Measurements from ENCODE around the gene PRKN. TPM values are rescaled to one million over a fixed set of nuclear protein-coding genes. Genes with fewer than 3 reads are reported as not detected.

Gene PRKN
- 1.1 and 3.1 TPM in 2 replicates for total RNA-seq

DNA sequence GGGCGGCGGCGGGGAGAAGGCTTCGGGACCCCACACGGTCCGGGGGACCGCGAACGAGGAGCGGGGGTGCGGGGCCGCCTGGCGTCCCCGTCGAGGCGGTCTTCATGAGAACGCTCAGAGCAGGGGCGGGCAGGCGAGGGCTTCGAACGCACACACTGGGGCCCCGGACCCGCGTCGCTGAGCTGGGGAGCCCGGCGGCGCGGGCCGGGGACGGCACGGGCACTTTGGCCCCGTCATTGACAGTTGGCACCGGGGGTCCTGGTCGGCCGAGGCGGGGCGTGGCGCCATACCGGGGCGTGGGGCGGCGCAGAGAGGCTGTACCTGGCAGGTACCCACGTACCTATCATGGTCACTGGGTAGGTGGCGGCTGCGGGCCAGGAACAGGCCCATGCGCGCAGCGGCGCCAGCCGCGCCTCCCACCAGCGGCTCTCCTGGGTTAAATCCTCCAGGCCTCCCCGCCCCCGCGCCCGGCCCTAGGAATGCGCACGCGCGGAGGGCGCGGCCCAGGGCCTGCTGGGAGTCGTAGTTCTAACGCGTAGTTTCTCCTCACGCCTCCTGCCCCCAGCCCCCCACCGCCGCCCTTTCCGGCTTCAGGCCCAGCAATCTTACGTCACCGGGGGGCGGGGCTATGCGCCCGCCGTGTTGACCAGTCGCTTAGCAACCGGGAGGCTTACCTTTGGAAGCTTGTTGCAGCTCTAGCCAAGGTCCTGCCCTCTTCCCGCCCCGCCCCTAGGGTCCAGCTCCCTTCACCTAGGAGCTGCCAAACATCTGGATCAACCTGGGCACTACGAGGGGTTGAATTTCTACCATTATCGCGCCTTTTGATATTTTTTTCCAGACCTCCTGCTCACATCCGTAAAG lies at the start of gene PRKN, which contains the start of gene PACRG:
Gene PRKN, minus strand, starts transcription at position 445 of the 861 bp plus-strand sequence.
Gene PACRG, plus strand, starts transcription at position 653 of the 861 bp plus-strand sequence.

Other genes with a start within 250 kb of the PRKN start
- gene PACRG, start 208 bp upstream of the PRKN start, total RNA-seq: 0.09 and 0.22 TPM in 2 replicates